Mesodermal cell (in vitro differentiated cells): ENCODE data around the gene DPT.

Experiments used
- H3K27ac ChIP-seq: 2 replicates; pipeline ENCODE4 v1.7.0; 2013; ENCODE audit warnings: mild to moderate bottlenecking, low read depth, low read length, moderate library complexity; ENCODE audit not compliant: severe bottlenecking
- H3K36me3 ChIP-seq: 2 replicates; pipeline ENCODE4 v1.7.1; 2013; ENCODE audit warnings: mild to moderate bottlenecking, low read length, moderate library complexity; ENCODE audit not compliant: control insufficient read depth, insufficient read depth
- H3K4me1 ChIP-seq: one replicate; pipeline ENCODE4 v1.7.1; 2013; ENCODE audit warnings: mild to moderate bottlenecking, low read length; ENCODE audit not compliant: insufficient read depth, control insufficient read depth, poor library complexity, severe bottlenecking
- H3K4me3 ChIP-seq: 2 replicates; pipeline ENCODE4 v1.7.0; 2013; ENCODE audit warnings: low read length, control low read depth, mild to moderate bottlenecking; ENCODE audit not compliant: insufficient read depth, poor library complexity, severe bottlenecking; ENCODE audit errors: extremely low read depth
- H3K9me3 ChIP-seq: 2 replicates; pipeline ENCODE4 v1.7.1; 2013; ENCODE audit warnings: mild to moderate bottlenecking, low read length, moderate library complexity; ENCODE audit not compliant: control insufficient read depth
- WGBS, 2 experiments: methylation state at CpG; one replicate each; pipeline ENCODE4 v1.1.5; 2013; ENCODE audit warnings: missing lambda C conversion rate in 2 of 2; ENCODE audit not compliant: insufficient coverage in 2 of 2; 5-methylcytosine and 5-hydroxymethylcytosine counted together

DPT gene

DNA sequence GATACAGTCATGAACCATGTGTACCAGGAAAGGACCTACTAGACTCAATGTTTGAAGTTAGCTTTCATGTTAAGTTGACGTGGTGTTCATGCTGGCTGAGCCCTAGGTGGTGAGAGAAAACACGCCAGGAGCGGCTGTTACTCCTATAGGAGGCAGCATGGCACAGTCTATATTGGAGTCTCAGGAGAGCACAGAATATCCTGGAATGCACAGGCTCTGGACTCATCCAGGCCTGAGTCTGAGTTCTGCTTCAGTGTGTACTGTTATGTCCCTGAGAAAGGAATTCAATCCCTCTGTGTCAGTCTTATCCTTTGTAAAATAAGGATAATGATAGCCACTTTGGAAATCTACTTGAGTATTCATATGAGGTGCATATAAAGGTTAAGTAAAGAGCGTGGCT lies 41.2 kb downstream of the DPT start:
- H3K27ac ChIP-seq = no peak overlapping the region
- WGBS, 2 experiments = 74 to 76% methylated on average over 3 of the region's 4 CpGs

DNA sequence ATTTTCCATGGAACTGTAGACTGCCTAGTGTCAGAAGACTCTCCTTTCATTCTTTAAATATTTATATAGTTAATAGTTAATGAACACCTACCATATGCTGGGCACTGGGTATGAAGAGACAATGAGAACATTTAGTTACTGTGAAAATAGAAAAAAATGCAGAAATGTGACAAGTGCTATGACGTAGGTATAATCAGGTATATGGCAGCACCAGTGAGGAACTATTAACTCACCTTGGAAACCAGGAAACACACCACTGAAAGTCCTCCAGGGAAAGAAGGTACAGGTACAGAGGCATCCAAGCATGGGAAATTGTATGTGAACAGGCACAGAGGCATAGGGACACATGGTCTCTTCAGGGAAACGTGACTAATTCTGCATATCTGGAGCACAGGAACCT lies 42.3 kb downstream of the DPT start:
- H3K36me3 ChIP-seq = no peaks in the 10 kb centered on the region
- WGBS, 2 experiments = 100% methylated on average over 2 of the region's 2 CpGs; no CpG with 5 or more reads in 1 of the 2 experiments
- H3K4me3 ChIP-seq = no peak overlapping the region
- H3K4me1 ChIP-seq = peaks cover 8% of the 10 kb centered on the region
- H3K9me3 ChIP-seq = no peaks in the 10 kb centered on the region
- H3K27ac ChIP-seq = no peak overlapping the region

More for the DNA sequence above, 41.2 kb downstream of the DPT start:
- H3K4me3 ChIP-seq = no peak overlapping the region
- H3K36me3 ChIP-seq = no peaks in the 10 kb centered on the region
- H3K4me1 ChIP-seq = peaks cover 8% of the 10 kb centered on the region
- no peaks in the 10 kb centered on the region for H3K9me3 ChIP-seq

DNA sequence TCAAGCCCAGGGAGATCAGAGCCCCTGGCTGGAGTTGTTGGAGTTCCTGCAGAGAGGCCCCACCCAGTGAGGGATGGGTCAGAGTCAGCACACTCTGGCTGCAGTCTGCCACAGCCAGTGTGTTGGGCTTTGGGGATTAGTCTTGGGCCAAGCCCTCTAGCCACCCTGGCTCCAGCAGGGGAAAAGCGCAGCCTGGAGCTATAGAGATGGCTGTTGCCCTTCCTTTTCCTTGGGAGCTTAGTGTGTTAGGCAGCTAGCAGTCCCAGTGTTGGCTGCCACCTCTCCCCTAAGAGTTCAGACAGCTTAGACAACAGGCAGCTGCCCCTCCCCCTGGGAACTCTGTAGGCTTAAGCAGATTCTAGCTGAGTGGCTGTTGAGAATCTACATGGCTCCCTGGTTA lies 45.1 kb downstream of the DPT start:
- Histone ChIP-seq H3K27ac (no peak overlapping the region), H3K4me3 (no peak overlapping the region), H3K9me3 (no peaks in the 10 kb centered on the region), H3K4me1 (no peaks in the 10 kb centered on the region), H3K36me3 (no peaks in the 10 kb centered on the region)
- 100% methylated on average over 1 of the region's 1 CpG for WGBS, 2 experiments

DNA sequence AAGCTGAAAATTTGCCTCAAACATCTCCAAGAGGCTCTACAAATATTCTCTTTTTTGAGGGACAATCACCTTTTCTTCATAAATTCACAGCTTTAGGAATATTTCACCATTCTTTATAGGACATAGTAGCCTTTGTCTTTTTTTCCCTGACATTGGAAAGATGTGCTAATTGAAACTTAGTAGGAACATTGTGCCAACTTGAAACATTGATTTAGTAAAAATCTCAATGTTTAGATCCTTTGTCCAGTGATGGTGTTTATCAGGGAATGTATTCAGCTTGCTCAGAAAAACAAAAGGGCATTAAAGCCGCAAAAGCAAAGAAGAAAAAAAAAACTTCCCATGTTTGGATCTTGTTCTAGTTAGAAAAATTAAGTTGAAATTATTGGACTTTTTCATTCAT lies 52.1 kb downstream of the DPT start:
- H3K9me3 ChIP-seq = no peaks in the 10 kb centered on the region
- 80 to 86% methylated on average over 1 of the region's 1 CpG for WGBS, 2 experiments
- no peaks in the 10 kb centered on the region for H3K36me3 ChIP-seq
- H3K27ac ChIP-seq = no peak overlapping the region
- H3K4me1 ChIP-seq = no peaks in the 10 kb centered on the region
- H3K4me3 ChIP-seq = no peak overlapping the region

DNA sequence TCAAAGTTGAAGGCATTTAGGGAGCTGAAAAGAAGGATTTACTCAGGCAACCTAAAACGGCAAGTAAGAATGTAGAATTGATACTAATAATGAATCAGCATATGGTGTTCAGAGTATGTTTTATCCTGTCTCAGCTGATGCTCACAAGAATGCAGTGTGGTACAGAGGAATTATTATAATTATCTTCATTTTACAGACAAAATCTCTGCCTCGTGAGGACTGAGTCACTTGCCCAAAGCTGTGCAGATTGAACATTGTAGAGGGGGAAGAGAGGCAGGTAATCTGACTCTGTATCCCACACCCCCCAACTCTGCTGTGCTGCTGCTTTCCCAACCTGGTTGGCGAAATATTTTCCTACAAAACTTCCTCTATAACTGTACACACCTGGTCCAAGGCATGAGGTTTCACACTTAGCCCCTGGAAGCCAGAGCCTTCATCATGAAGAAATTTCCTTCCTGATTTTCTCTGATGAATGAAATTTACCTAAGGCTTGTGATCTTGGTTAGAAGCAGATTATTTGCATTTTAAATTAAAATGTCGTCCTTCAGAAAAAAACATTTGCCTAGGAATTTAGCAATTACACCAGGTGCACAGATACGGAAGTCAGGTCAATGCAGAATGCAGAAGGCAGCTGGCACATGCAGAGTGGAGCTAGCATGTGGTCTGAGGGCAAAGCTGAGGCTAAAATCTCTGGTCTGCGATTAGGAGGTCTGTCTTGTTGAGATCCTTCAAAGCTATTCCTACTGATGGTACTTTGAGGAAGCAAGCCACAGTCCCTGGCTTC lies 52.8 kb downstream of the DPT start:
- no peak overlapping the region for H3K27ac ChIP-seq
- no peak overlapping the region for H3K4me3 ChIP-seq
- H3K4me1 ChIP-seq = no peaks in the 10 kb centered on the region
- 89 to 95% methylated on average over 2 to 4 of the region's 6 CpGs for WGBS, 2 experiments
- no peaks in the 10 kb centered on the region for H3K36me3 ChIP-seq
- H3K9me3 ChIP-seq = no peaks in the 10 kb centered on the region

DNA sequence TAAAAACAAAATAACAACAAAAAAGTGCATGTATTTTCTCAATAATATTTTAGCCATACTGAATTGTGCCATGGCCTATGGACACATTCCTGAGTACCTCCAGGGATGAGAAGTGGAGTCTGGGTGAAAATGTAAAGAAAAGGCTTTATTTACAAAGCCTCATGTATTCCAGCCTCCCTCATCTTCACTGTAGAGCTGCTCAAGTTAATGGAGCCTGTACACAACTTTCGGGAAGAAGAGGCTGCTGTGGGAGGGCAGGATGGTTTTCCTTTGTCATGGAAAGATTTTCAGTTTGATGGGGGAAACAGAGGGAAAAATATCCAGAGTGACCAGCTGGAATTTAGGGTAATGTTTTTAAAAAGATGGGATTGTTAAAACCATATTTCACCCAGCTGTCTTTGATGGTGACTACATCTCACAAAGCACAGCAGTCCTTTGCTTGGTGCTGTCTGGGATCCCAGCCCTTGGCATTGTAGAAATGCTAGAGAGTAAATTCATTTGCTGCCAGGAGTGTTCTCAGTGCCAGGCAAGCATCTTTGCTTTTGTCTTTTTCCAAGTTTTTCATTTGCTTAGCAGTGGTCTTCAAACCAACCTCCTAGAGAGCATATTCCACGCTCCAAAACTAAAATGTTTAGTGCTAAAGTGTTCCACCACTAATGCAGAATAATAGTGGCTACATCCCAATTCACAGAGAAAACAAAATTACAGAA lies 54.9 kb downstream of the DPT start:
- H3K4me3 ChIP-seq = no peak overlapping the region
- no peaks in the 10 kb centered on the region for H3K4me1 ChIP-seq
- H3K36me3 ChIP-seq = no peaks in the 10 kb centered on the region
- H3K27ac ChIP-seq = no peak overlapping the region
- H3K9me3 ChIP-seq = no peaks in the 10 kb centered on the region
- WGBS, 2 experiments = 93% methylated on average over 2 of the region's 2 CpGs; no CpG with 5 or more reads in 1 of the 2 experiments

DNA sequence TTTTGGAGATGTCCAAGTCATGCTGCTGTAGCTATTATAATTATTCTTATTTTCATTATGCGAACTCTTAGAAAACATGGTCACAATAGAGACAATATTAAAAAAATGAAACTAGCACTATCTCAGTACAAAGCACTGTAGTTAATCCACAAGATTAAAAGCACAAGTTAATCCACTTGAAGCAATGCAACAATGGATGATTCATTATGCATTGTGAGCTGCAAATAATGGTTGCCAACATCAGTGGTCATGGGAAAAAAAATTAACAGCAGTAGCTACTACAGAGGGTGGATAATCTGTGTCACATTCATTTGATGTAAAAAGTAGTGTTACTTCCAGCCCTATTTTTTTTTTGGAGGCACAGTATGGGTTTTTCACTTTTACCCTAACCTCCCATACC lies 56.7 kb downstream of the DPT start:
- Histone ChIP-seq H3K4me1 (no peaks in the 10 kb centered on the region), H3K4me3 (no peak overlapping the region), H3K9me3 (no peaks in the 10 kb centered on the region), H3K36me3 (no peaks in the 10 kb centered on the region), H3K27ac (no peak overlapping the region)
- WGBS, 2 experiments = no CpG with 5 or more reads among the region's 1 CpG

DNA sequence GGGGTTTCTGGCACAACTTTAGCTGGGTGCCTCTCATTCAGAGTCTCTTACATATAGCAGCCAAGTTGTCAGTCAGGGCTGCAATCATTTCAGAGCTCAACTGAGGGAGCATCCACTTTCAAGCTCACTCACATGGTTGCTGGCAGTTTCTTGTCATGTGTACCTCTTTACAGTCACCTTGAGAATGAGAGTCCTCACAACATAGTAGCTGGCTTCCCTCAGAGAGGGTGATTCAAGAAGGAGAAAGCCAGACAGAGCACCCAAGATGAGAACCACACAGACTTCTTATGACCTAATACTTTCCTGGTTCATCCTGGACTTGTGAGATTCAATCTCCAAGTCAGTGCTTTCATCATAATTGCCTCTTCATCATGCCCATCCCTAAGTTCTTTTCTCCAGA lies 57.2 kb downstream of the DPT start:
- Histone ChIP-seq H3K9me3 (no peaks in the 10 kb centered on the region), H3K4me1 (no peaks in the 10 kb centered on the region), H3K27ac (no peak overlapping the region), H3K36me3 (no peaks in the 10 kb centered on the region), H3K4me3 (no peak overlapping the region)

DNA sequence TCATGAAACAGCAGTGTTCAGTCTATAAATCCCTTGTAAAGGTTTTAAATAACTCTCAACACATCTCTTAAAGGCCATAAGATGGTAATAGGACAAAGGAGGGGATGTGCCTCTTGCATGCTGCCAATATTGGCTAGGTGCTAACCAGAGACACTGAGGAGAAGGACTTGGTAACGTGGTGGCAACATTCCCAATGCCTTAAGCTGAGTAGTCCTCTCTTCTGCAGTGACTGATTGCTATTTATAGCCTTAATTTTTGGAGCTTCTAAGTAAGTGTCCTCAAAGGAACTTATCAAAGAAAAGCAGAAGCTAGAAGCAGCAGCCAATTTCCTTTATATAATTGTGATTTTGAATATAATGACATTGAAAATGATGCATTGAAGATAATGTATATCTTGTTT lies 63.0 kb downstream of the DPT start:
- Histone ChIP-seq H3K4me3 (no peak overlapping the region), H3K4me1 (no peaks in the 10 kb centered on the region), H3K9me3 (no peaks in the 10 kb centered on the region), H3K36me3 (no peaks in the 10 kb centered on the region), H3K27ac (no peak overlapping the region)
- 67 to 89% methylated on average over 1 of the region's 1 CpG for WGBS, 2 experiments

DNA sequence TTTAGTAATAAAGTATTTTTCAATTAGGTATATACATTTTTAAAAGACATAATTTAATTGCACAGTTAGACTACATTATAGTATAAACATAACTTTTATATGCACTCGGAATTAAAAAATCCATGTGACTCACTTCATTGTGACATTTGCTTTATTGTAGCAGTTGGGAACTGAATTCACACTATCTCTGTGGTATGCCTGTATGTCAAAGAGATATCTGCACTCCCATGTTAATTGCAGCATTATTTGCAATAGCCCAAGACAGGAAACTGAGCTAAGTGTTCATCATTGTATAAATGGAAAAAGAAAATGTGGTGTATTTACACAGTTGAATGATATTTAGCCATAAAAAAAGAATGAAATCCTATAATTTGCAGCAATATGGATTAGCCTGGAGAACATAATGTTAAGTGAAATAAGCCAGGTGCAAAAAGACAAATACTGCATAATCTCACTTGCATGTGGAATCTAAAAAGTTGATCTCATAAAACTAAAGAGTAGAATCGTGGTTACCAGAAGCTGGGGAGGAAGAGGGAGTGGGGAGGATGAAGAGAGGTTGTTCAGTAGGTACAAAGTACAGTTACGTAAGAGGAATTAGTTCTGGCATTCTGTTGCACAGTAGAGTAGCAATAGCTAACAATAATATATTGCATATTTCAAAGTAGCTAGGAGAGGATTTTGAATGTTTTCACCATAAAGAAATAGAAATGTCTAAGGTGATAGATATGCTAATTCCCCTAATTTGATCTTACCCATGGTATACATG lies 64.8 kb downstream of the DPT start:
- Histone ChIP-seq H3K27ac (no peak overlapping the region), H3K36me3 (no peaks in the 10 kb centered on the region), H3K4me1 (no peaks in the 10 kb centered on the region), H3K4me3 (no peak overlapping the region), H3K9me3 (no peaks in the 10 kb centered on the region)
- 100% methylated on average over 1 of the region's 3 CpGs; no CpG with 5 or more reads in 1 of the 2 experiments for WGBS, 2 experiments
